GM19193 (cell line): ENCODE data around the gene ADCY9.

Source experiments
- POLR2A ChIP-seq: IDR thresholded peaks from 4 replicates; pipeline ENCODE4 v1.6.1; 2011; ENCODE audit not compliant: insufficient read depth, insufficient read length; ENCODE audit errors: extremely low read depth

ADCY9 gene

GRCh38 chr16:4062212-4062802 is 53.9 kb downstream of the ADCY9 start:
- no peak for TF ChIP-seq POLR2A

GRCh38 chr16:4060823-4061222 is 55.4 kb downstream of the ADCY9 start:
- TF ChIP-seq POLR2A = no peak

DNA sequence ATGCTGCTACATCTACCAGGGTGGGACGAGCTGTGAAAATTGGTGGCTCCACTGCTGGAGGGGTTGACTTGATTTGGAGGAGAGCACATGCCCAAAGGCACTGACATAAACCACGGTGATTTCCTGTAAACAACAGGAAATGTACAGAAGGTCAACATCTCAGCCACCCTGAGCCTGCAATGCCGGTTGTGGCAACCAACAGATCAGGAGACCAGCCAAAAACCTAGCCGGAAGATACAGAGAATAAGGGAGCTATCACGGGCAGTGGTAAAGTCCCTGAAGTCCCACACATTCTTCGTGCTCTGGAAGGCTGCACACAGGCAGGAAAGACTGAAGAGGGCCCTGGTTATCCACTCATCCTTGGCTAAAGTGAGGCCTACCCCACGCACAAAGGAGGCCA is 56.2 kb downstream of the ADCY9 start:
- TF ChIP-seq POLR2A = no peak

DNA sequence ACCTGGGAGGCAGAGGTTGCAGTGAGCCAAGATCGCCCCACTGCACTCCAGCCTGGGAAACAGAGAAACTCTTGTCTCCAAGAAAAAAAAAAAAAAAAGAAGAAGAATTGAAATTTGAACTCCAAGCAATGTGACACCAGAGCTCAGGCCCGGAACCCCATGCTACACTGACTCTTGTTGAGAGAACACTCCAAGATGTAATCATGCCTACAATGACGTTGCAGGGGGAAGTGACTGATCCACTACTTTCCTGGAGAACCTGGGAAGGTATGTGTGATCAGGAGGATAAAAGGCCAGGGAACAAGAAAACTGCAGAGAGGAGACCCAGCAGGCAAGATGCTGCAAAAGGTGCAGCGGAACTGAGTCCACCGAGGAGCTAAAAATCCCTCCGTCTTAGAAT is 57.9 kb downstream of the ADCY9 start:
- TF ChIP-seq POLR2A = no peak

DNA sequence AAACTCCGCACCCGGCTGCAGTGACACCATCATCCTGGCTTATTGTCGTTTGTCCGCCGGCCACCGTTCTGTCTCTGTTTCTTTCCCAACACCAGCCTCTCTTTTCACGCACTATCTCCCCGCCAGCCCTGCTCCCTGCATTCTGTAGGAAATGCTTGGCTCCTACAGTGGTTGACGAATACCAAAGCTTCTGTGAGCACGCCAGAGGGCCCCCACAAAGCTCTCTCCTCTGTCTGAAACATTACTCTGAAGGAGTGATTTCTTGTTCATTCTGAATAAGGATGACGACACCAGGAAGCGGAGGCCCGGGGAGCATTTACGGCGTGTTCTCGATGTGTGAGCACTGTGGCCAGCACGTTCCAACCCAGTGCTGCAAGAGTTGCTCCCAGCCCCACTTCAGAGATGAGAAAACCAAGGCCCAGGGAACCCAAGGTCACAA is 58.8 kb downstream of the ADCY9 start:
- no peak for TF ChIP-seq POLR2A

DNA sequence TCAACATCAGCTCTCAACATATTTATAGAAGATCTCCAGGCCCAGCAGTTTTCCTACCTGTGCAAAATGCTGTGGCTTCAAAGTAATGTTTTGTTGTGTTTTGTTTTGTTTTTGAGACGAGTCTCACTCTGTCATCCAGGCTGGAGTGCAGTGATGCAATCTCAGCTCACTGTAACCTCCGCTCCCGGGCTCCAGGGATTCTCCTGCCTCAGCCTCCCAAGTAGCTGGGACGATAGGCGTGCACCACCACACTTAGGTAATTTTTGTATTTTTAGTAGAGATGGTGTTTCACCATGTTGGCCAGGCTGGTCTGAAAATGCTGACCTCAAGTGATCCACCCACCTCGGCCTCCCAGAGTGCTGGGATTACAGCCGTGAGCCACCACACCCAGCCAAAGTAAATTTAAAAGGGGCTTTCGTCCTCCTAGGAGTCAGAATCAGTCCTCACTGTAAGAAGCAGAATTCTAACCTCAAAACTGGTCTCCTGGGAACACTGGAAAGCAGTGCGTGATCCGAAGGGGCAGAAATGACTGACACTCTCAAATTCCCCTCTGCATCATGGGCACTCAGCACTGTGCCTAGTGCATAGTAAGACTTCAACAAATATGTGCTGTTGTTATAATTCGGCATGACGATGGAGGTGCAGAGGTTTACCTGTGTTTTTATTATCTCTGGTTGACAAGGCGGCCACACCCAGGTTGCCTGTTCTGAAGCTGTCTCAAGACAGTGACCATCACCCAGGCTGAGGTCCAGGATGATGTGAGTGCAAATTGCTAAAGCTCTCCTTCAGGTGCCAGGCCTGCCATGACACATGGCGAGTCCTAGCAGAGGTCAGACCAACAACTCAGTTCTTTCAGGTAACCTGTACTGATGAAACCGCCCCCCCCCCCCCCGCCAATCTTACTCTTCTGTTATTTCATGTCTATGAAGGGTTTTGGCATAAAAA is 59.8 kb downstream of the ADCY9 start:
- TF ChIP-seq POLR2A = no peak

DNA sequence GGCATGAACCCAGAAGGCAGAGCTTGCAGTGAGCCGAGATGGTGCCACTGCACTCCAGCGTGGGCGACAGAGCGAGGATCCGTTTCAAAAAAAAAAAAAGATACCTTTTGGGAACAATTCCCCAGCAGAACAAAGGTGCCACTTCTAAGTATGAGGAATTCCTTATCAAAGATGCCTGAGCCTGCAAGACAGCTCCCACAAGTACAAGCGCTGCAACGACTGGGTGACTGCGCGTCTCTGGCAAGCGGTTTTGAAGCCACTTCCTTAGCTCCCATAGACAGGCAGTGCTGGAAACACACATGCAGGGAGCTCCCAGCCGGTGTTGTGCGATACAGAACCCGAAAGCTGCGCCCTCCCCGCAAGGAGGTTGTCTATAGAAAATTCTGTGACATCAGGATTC is 60.5 kb downstream of the ADCY9 start:
- no peak for TF ChIP-seq POLR2A

DNA sequence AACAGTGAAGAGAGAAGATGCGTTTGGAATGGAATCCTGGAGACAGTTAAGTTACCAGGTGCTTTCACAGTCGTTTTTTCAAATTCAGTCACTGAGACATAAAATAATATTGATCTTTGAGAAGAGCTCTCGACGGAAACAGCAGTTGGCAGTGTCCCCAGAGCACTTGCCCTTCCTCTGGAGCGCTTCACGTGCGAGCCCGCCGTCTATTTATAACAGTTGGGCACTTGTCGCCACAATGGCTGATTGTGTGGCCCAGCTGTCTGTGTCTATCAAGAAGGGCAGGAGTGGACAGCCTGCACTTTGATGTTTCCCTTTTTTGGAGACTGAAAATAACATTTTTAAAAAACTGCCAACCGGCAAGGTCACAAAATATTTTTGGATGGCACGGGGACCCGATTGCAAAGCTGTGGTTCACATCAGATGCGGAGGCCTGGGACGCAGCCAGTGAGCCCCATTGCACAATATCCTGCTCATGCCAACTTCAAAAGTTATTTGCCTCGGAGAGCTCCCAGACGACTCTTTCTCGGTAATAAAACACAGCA is 62.9 kb downstream of the ADCY9 start:
- TF ChIP-seq POLR2A = no peak

GRCh38 chr16:4052801-4053293 is 63.4 kb downstream of the ADCY9 start:
- TF ChIP-seq POLR2A = no peak

DNA sequence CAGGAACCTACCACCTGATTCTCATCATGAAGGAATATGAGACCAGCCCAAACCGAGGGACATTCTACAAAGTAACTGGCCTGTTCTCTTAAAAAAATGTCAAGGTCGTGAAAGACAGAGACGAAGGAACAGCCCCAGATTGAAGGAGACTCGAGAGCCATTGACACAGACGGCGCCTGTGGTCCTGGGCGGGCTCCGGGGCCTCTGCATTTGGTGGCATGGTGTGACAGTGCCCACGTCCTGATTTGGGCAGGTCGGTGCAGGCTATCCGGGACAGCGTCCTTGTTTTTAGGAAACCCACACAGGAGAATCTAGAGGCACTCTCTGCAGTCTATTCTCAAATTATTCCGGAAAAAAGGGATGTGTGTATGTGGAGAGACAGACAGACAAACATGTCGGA is 64.1 kb downstream of the ADCY9 start:
- TF ChIP-seq POLR2A = no peak

DNA sequence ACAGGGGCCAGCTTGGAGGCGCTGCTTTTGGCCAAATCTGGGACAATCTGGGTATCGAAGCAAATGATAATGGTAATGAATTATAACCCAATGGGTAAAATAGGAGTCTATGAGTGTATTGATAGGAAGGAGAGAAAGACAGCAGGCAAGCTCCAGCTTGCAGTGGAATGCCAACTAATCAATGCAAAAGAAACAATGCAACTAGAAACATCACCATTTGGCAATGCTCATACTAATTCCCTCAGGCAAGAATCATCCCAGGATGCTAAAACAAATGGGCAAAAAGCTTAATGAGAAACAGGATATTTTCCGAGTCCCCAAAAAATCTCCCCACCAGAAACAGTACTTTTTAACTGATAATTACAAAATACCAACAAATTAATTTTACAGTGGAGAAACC is 64.7 kb downstream of the ADCY9 start:
- TF ChIP-seq POLR2A = no peak

DNA sequence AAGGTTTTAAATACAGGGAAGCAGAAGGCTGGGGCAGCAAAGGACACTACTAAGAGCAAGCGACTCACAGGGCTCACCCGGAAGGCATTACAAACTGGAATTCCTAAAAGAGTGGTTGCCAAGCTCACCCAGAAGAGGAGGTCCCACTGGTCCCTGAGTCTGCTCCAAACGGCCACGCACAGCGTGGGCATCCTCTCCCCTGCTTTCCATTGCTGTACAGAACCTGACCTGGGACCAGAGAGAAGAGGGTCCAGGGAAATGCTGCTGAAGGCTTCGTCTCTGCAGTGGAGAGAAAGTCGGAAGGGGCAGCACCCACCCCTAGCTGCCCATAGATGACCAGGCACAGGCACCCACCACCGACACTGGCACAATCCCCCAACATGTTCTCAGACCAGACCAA is 67.2 kb downstream of the ADCY9 start:
- TF ChIP-seq POLR2A = no peak

- no peak for TF ChIP-seq POLR2A
Measured at GRCh38 chr16:4048481-4048880, 67.8 kb downstream of the ADCY9 start.

DNA sequence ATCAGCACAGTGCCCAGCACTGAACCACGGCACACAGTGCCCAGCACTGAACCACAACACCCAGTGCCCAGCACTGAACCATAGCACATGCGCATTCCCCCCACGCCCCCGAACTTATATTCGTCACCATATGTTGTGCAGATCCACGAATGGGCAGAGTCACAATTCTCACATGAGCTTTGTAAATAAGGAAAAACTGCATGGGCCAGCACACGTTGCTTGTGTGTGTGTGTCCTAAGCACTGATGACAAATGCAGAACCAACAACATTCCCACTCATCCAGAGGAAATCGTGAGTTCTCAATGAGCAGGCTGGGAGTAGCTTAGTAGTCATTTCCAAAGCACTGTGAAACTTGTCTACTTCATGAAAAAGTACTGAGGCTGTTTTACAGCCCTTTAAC is 70.0 kb downstream of the ADCY9 start:
- TF ChIP-seq POLR2A = no peak

DNA sequence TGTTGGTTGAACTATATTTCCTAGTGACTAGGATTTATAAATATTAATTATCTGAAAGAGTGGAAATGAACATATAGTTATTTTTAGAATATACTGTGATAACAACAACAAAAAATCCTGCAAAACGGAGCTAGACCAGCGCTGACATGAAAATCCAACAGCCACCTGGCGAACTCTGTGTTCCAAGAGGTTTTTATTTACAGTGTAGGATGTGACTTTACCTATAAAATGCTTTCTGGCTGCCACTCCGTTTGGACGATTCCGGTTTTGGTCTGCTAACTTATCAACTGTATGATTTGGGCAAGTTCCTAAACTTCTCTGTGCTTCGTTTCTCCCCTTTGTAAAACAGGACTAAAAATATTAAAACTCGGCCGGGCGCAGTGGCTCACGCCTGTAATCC is 73.7 kb downstream of the ADCY9 start:
- TF ChIP-seq POLR2A = no peak

DNA sequence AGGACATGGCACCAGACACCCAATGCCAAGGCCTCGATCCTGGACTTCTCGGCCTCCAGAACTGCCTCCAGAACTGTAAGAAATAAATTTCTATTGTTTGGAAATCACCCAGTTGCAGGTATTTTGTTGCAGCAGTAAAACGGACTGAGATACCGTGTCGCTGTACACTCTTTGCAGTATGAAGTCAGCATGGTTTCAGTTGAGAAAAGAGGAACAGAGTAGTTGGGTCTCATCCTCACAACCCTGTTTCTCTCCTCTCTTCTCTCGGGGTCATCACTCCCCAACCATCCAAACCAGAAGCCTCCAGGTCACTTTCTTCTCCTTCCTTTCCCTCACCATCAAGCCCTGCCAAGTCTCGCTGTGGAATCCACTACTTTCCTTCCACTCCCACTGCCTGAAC is 77.8 kb downstream of the ADCY9 start:
- no peak for TF ChIP-seq POLR2A
